ENCODE measurements around the gene TRIP4.
"Not testable (repeated sequence)": the region's sequence is repeated elsewhere in the genome, so short reads cannot be mapped to it uniquely, and the experiment has no call there.

TRIP4 gene

DNA sequence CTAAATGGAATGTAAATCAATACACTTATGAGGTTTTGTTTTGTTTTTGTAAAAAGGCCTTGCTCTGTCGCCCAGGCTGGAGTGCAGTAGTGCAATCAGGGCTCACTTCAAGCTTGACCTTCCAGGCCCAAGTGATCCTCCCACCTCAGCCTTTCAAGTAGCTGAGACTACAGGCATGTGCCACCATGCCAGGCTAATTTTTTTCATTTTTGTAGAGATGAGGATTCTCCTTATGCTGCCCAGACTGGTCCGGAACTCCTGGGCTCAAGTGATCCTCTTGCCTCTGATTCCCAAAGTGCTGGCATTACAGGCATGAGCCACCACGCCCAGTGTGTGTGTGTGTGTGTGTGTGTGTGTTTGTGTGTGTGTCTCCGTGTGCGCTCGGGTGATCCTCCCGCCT, 1.3 kb upstream of the TRIP4 start:
- no peak overlapping the region for H3K27ac ChIP-seq (ENCODE audit: low read depth, low read length, poor library complexity, severe bottlenecking)
- peaks cover 10% of the 10 kb centered on the region; the same call in 1 of the 2 replicates for H3K79me2 ChIP-seq (ENCODE audit: insufficient read depth, low read length)
- no peaks in the 10 kb centered on the region for H3K36me3 ChIP-seq (ENCODE audit: insufficient read depth, low read length)
- H2AFZ ChIP-seq (ENCODE audit: low read length), result no peak overlapping the region
- H3K4me2 ChIP-seq (ENCODE audit: low read length), result no peak overlapping the region
- no peaks in the 10 kb centered on the region for H4K20me1 ChIP-seq (ENCODE audit: insufficient read depth, low read length)
- no peak overlapping the region for H3K4me3 ChIP-seq (ENCODE audit: low read depth, low read length, poor library complexity, severe bottlenecking)
- no peaks in the 10 kb centered on the region for H3K9me3 ChIP-seq (ENCODE audit: low read length)
- no peaks in the 10 kb centered on the region for H3K9me2 ChIP-seq (ENCODE audit: low read depth, low read length)
- H3K4me1 ChIP-seq (ENCODE audit: insufficient read depth, low read length, severe bottlenecking), result peaks cover 27% of the 10 kb centered on the region
- no peaks in the 10 kb centered on the region for H3K27me3 ChIP-seq (ENCODE audit: insufficient read depth, low read length)
- no peak overlapping the region for H3K9ac ChIP-seq (ENCODE audit: low read length)
- TF ChIP-seq, protein P1, sequence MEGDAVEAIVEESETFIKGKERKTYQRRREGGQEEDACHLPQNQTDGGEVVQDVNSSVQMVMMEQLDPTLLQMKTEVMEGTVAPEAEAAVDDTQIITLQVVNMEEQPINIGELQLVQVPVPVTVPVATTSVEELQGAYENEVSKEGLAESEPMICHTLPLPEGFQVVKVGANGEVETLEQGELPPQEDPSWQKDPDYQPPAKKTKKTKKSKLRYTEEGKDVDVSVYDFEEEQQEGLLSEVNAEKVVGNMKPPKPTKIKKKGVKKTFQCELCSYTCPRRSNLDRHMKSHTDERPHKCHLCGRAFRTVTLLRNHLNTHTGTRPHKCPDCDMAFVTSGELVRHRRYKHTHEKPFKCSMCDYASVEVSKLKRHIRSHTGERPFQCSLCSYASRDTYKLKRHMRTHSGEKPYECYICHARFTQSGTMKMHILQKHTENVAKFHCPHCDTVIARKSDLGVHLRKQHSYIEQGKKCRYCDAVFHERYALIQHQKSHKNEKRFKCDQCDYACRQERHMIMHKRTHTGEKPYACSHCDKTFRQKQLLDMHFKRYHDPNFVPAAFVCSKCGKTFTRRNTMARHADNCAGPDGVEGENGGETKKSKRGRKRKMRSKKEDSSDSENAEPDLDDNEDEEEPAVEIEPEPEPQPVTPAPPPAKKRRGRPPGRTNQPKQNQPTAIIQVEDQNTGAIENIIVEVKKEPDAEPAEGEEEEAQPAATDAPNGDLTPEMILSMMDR (IDR thresholded peaks at IDR 0.05; ENCODE audit: low read length), result no peak
- no peak for TF ChIP-seq EZH2 (IDR thresholded peaks at IDR 0.05; ENCODE audit: borderline replicate concordance, low read length)
- no peaks in the 10 kb centered on the region for H3F3A ChIP-seq (ENCODE audit: insufficient read depth, low read length)

DNA sequence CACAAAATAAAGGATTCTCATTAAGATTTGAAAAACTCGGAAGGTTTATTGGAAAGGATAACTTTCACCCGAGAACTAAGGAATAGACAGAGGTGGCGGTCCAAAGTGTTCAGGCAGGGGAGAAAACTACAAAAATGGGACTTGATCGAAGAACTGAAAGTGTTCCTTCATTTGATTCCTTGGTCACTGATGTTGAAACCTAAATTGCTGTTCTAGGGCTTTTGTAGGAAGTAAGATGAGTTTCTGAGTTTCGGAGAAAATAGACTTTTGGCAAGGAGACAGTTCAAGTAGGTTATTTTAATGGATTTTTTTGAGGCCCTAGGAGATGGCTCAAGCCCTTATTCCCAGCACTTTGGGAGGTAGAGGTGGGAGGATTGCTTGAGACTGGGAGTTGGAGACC, 1.4 kb downstream of the TRIP4 start:
- TF ChIP-seq EZH2 (IDR thresholded peaks at IDR 0.05; ENCODE audit: borderline replicate concordance, low read length), result no peak
- TF ChIP-seq, protein P1 (IDR thresholded peaks at IDR 0.05; ENCODE audit: low read length), result no peak
- Histone ChIP-seq H3K9me3 (ENCODE audit: low read length) (no peaks in the 10 kb centered on the region), H3K4me3 (ENCODE audit: low read depth, low read length, poor library complexity, severe bottlenecking) (peak overlapping the region; percentile 92), H3K9ac (ENCODE audit: low read length) (no peak overlapping the region), H3K9me2 (ENCODE audit: low read depth, low read length) (no peaks in the 10 kb centered on the region), H3K27ac (ENCODE audit: low read depth, low read length, poor library complexity, severe bottlenecking) (no peak overlapping the region), H3K4me1 (ENCODE audit: insufficient read depth, low read length, severe bottlenecking) (peaks cover 19% of the 10 kb centered on the region), H2AFZ (ENCODE audit: low read length) (no peak overlapping the region), H3K27me3 (ENCODE audit: insufficient read depth, low read length) (no peaks in the 10 kb centered on the region), H3K79me2 (ENCODE audit: insufficient read depth, low read length) (peaks cover 10% of the 10 kb centered on the region; the same call in 1 of the 2 replicates), H3F3A (ENCODE audit: insufficient read depth, low read length) (no peaks in the 10 kb centered on the region; the same call in 1 of the 2 replicates), H3K4me2 (ENCODE audit: low read length) (peak overlapping the region; percentile 68), H4K20me1 (ENCODE audit: insufficient read depth, low read length) (no peaks in the 10 kb centered on the region), H3K36me3 (ENCODE audit: insufficient read depth, low read length) (no peaks in the 10 kb centered on the region)

DNA sequence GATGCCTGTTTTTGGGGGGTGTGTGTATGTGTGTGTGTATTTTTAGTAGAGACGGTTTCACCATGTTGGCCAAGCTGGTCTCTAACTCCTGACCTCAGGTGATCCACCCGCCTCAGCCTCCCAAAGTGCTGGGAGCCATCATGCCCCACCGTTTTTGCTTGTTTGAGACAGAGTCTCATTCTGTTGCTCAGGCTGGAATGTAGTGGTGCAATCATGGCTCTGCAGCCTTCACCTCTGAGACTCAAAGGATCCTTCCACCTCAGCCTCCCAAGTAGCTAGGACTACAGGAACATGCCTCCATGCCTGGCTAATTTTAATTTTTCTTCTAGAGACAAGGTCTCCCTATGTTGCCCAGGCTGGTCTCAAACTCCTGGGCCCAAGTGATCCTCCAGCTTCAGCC, 4.8 kb downstream of the TRIP4 start:
- not testable (repeated sequence) for H3K9me3 ChIP-seq (ENCODE audit: low read length); H4K20me1 ChIP-seq (ENCODE audit: insufficient read depth, low read length); H3K9me2 ChIP-seq (ENCODE audit: low read depth, low read length); H3K27ac ChIP-seq (ENCODE audit: low read depth, low read length, poor library complexity, severe bottlenecking); H2AFZ ChIP-seq (ENCODE audit: low read length); H3K9ac ChIP-seq (ENCODE audit: low read length); H3K4me2 ChIP-seq (ENCODE audit: low read length); H3K27me3 ChIP-seq (ENCODE audit: insufficient read depth, low read length); H3F3A ChIP-seq (ENCODE audit: insufficient read depth, low read length); H3K4me3 ChIP-seq (ENCODE audit: low read depth, low read length, poor library complexity, severe bottlenecking)
- peaks cover 10% of the 10 kb centered on the region; the same call in 1 of the 2 replicates for H3K79me2 ChIP-seq (ENCODE audit: insufficient read depth, low read length)
- H3K36me3 ChIP-seq (ENCODE audit: insufficient read depth, low read length), result peaks cover 25% of the 10 kb centered on the region
- peaks cover 15% of the 10 kb centered on the region for H3K4me1 ChIP-seq (ENCODE audit: insufficient read depth, low read length, severe bottlenecking)

DNA sequence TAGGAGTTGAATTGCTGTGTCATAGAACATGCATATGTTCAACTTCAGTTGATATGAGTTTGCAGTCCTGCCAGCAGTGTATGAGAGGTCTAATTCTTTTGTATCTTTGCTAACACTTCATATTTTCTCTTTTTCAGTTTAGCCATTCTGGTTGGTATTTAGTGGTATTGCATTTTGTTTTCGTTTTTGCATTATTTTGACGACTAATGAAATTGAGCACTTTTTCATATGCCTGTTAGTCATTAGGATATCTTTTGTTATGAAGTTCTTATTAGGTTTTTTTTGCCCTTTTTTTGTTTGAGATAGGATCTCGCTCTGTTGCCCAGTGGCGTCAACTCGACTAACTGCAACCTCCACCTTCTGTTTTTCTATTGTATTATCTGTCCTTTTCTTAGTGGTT, 9.2 kb downstream of the TRIP4 start:
- Histone ChIP-seq H3K27ac (ENCODE audit: low read depth, low read length, poor library complexity, severe bottlenecking) (no peak overlapping the region), H3K4me1 (ENCODE audit: insufficient read depth, low read length, severe bottlenecking) (no peaks in the 10 kb centered on the region), H3K36me3 (ENCODE audit: insufficient read depth, low read length) (peaks cover 54% of the 10 kb centered on the region), H3F3A (ENCODE audit: insufficient read depth, low read length) (no peaks in the 10 kb centered on the region; the same call in 1 of the 2 replicates), H3K4me2 (ENCODE audit: low read length) (no peak overlapping the region), H3K9ac (ENCODE audit: low read length) (no peak overlapping the region), H3K27me3 (ENCODE audit: insufficient read depth, low read length) (no peaks in the 10 kb centered on the region), H2AFZ (ENCODE audit: low read length) (no peak overlapping the region), H3K4me3 (ENCODE audit: low read depth, low read length, poor library complexity, severe bottlenecking) (no peak overlapping the region), H3K79me2 (ENCODE audit: insufficient read depth, low read length) (no peaks in the 10 kb centered on the region), H3K9me2 (ENCODE audit: low read depth, low read length) (no peaks in the 10 kb centered on the region), H4K20me1 (ENCODE audit: insufficient read depth, low read length) (no peaks in the 10 kb centered on the region), H3K9me3 (ENCODE audit: low read length) (no peaks in the 10 kb centered on the region)
- TF ChIP-seq EZH2 (IDR thresholded peaks at IDR 0.05; ENCODE audit: borderline replicate concordance, low read length), result no peak
- TF ChIP-seq, protein P1 (IDR thresholded peaks at IDR 0.05; ENCODE audit: low read length), result no peak
